Heart left ventricle (tissue), 16 donors: Measurements from ENCODE around the gene ETV5. TPM values are rescaled to one million over a fixed set of nuclear protein-coding genes. Genes with fewer than 3 reads are reported as not detected.

Experiments
- ATAC-seq, 4 donors: fragments of 200-7000 bp; cut with Tn5 transposase; one replicate each; pipeline ENCODE4 v1.9.1; 2020 to 2022; ENCODE audit warnings: moderate library complexity in 4 of 4, mild to moderate bottlenecking in 3 of 4, moderate number of reproducible peaks in 1 of 4
- DNase-seq, 5 donors: peaks; one replicate each; pipeline ENCODE4 v3.0.0-alpha.2; 2020
- H3K27ac ChIP-seq, 12 donors: fragments of 200-600 bp; sonication (generic) in 4 of 12; one replicate each; pipeline versions ENCODE4 v1.5.0 to v1.8.0; 2016 to 2022; ENCODE audit warnings: mild to moderate bottlenecking in 2 of 12
- H3K27me3 ChIP-seq, 9 donors: fragments of 200-600 bp; sonication (generic) in 2 of 9; one replicate each; pipeline versions ENCODE4 v1.5.1 to v1.8.0; 2016 to 2022; ENCODE audit warnings: mild to moderate bottlenecking in 3 of 9
- H3K36me3 ChIP-seq, 9 donors: fragments of 200-600 bp; sonication (generic) in 2 of 9; one replicate each; pipeline versions ENCODE4 v1.5.0 to v1.8.0; 2018 to 2022; ENCODE audit warnings: mild to moderate bottlenecking in 2 of 9
- H3K4me1 ChIP-seq, 12 donors: fragments of 200-600 bp; sonication (generic) in 4 of 12; one replicate each; pipeline versions ENCODE4 v1.5.0 to v1.8.0; 2016 to 2022; ENCODE audit warnings: mild to moderate bottlenecking in 3 of 12
- H3K4me3 ChIP-seq, 12 donors: fragments of 200-600 bp; sonication (generic) in 4 of 12; one replicate each; pipeline versions ENCODE4 v1.5.0 to v1.8.0; 2017 to 2022; ENCODE audit warnings: mild to moderate bottlenecking in 9 of 12, moderate library complexity in 4 of 12
- H3K9me3 ChIP-seq, 12 donors: fragments of 200-600 bp; sonication (generic) in 4 of 12; one replicate each; pipeline versions ENCODE4 v1.5.0 to v1.8.0; 2016 to 2022; ENCODE audit warnings: mild to moderate bottlenecking in 1 of 12
- POLR2A ChIP-seq, 2 donors: fragments of 450-650 bp; IDR thresholded peaks; one replicate each; pipeline ENCODE4 v1.6.1; 2017; ENCODE audit warnings: antibody characterized with exemption in 2 of 2, mild to moderate bottlenecking in 2 of 2, moderate library complexity in 2 of 2
- WGBS, 4 donors: extraction: QIAGEN DNeasy Blood & Tissue Kit in 2 of 4; methylation state at CpG; one replicate each; pipeline versions ENCODE4 v1.1.5 to v1.1.7; 2013 to 2018; 5-methylcytosine and 5-hydroxymethylcytosine counted together
- intact Hi-C, 10 donors: fragments of 100-400 bp; cut with DNase I; formaldehyde crosslinking; loops; one replicate each; pipeline versions ENCODE4 v1.11.1 to v1.14.2; 2022
- polyA plus RNA-seq, 2 donors: library from polyadenylated mRNA; stranded (reverse); fragments of 200-250 nt; gene quantifications; one replicate each; pipeline ENCODE4 v1.2.3, GENCODE V29; 2013
- total RNA-seq, 9 donors: library from RNA; depleted of rRNA in 2 of 9; stranded (reverse); fragments of >200 nt in 2 of 9; fragmentation: NEBNext Ultra II Directional in 3 of 9; extraction: Animal tissue kit (Norgen Biotek cat#: 25700) in 3 of 9; gene quantifications; one replicate each; pipeline versions ENCODE4 v1.1.0 to v1.2.4, GENCODE V29; 2016 to 2023
- TF ChIP-seq, protein P1 (sequence below), 12 donors: fragments of 200-600 bp; sonication (generic) in 4 of 12; IDR thresholded peaks; one replicate each; pipeline versions ENCODE4 v1.5.0 to v1.8.0; 2018 to 2022; ENCODE audit warnings: antibody characterized with exemption in 12 of 12, mild to moderate bottlenecking in 5 of 12
- donor health status: ischemic (EF 13 %, LVEDD 7.1; RV severe dilation, severe dysfunction).
- donor health status: healthy with polysubstance abuse.
- donor health status: DM: no; HTN: yes; CAD: no.
- donor health status: DM: no; HTN: no; CAD: no.
- donor health status: ischemic (EF 25% LVEDD 6.9; RV normal size, moderate dysfunction).
- donor health status: ischemic (EF 25% LVEDD 5.7; RV mildly dilated, moderate dysfunction).
- donor health status: healthy.
- donor health status: DM: yes; HTN: yes; CAD: no.
- donor health status: ischemic (EF 35%, LVEDD 5.7; RV mildly dilated, moderate dysfunction).
- donor health status: nonischemic (EF 11% LVEDD 7.7; RV severe dilation, severe dysfunction).
- donor health status: DM: yes; HTN: yes; CAD: no.
- donor health status: PGD.
- donor health status: ischemic (EF 29% LVEDD 5.4; RV normal size, mild dysfunction).
- donor health status: nonischemic (EF 23%, LVEDD 6.1; RV moderate dilation, normal function).

ETV5 gene
- total and polyA plus RNA-seq, 11 donors = 0.65 to 29.9 (median 6.9) TPM

DNA sequence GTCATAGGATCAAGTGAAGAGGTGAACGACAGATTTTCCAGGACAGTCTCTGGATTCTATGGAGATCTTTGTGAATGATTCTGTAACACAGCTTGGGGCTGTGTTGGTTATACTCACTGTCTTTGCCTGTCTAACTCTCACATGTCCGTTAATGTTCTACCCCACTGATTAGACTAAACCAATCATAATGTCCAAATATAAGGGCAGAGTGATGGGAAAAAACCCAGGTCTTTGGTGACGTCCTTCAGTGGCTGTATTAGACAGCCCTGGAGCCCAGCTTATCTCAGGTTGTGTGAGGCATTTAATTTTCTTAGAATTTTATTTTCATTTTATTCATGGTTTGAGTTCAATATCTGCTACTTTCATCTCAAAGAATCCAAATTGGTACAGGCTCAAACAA, 111.8 kb downstream of the ETV5 start:
- no peak for DNase-seq
- H3K4me1 ChIP-seq = peaks cover 0 to 7% (median 0%) of the 10 kb centered on the region in 12 donors
- WGBS, 4 donors = 82 to 87% (median 82%) methylated on average over 3 of the region's 3 CpGs
- no peak for ATAC-seq
- no peak overlapping the region for H3K4me3 ChIP-seq
- no peak for TF ChIP-seq POLR2A (IDR thresholded peaks at IDR 0.05)
- TF ChIP-seq, protein P1, sequence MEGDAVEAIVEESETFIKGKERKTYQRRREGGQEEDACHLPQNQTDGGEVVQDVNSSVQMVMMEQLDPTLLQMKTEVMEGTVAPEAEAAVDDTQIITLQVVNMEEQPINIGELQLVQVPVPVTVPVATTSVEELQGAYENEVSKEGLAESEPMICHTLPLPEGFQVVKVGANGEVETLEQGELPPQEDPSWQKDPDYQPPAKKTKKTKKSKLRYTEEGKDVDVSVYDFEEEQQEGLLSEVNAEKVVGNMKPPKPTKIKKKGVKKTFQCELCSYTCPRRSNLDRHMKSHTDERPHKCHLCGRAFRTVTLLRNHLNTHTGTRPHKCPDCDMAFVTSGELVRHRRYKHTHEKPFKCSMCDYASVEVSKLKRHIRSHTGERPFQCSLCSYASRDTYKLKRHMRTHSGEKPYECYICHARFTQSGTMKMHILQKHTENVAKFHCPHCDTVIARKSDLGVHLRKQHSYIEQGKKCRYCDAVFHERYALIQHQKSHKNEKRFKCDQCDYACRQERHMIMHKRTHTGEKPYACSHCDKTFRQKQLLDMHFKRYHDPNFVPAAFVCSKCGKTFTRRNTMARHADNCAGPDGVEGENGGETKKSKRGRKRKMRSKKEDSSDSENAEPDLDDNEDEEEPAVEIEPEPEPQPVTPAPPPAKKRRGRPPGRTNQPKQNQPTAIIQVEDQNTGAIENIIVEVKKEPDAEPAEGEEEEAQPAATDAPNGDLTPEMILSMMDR (IDR thresholded peaks at IDR 0.05) = no peak
- H3K27ac ChIP-seq = no peak overlapping the region
- peaks cover 0 to 6% (median 0%) of the 10 kb centered on the region in 9 donors for H3K27me3 ChIP-seq
- no peaks in the 10 kb centered on the region for H3K36me3 ChIP-seq
- no peaks in the 10 kb centered on the region for H3K9me3 ChIP-seq
- intact Hi-C loops = no loop called here

Other genes with a start within 250 kb of the ETV5 start
- gene TRA2B, start 171.1 kb downstream of the ETV5 start, total RNA-seq = 10 to 100 TPM; 40.4 to 66.0 (median 46.1) TPM
- gene TRA2B, start 171.1 kb downstream of the ETV5 start, polyA plus RNA-seq = 10 to 100 TPM; 28.5 to 58.1 TPM